Testis (tissue), 3 donors: ENCODE results near the gene AASDHPPT. TPM values are rescaled to one million over a fixed set of nuclear protein-coding genes. Genes with fewer than 3 reads are reported as not detected.
A peak's percentile ranks its signal among the peaks of the same experiment; 100 is the strongest.

Source experiments
- DNase-seq: peaks from one replicate; pipeline ENCODE4 v3.0.0-alpha.2; 2019
- H3K27ac ChIP-seq, 2 donors: fragments of 200-600 bp; sonication (generic); one replicate each; pipeline ENCODE4 v1.5.1; 2019
- H3K27me3 ChIP-seq: fragments of 200-600 bp; sonication (generic); one replicate; pipeline ENCODE4 v1.5.1; 2019
- H3K36me3 ChIP-seq: fragments of 200-600 bp; sonication (generic); one replicate; pipeline ENCODE4 v1.5.1; 2017; ENCODE audit warnings: low read depth; ENCODE audit errors: missing control alignments
- H3K4me1 ChIP-seq: fragments of 200-600 bp; sonication (generic); one replicate; pipeline ENCODE4 v1.5.1; 2019
- H3K4me3 ChIP-seq, 2 donors: fragments of 200-600 bp; sonication (generic); one replicate each; pipeline ENCODE4 v1.5.1; 2017 to 2019
- H3K9me3 ChIP-seq: fragments of 200-600 bp; sonication (generic); one replicate; pipeline ENCODE4 v1.5.1; 2017
- POLR2A ChIP-seq: fragments of 450-650 bp; IDR thresholded peaks from one replicate; pipeline ENCODE4 v1.6.1; 2017; ENCODE audit warnings: antibody characterized with exemption, mild to moderate bottlenecking, moderate library complexity
- WGBS, 2 donors: methylation state at CpG; one replicate each; pipeline ENCODE4 v1.1.5; 2018; 5-methylcytosine and 5-hydroxymethylcytosine counted together
- intact Hi-C: fragments of 100-400 bp; cut with DNase I; formaldehyde crosslinking; loops from one replicate; pipeline ENCODE4 v1.15.1; 2023; ENCODE audit warnings: low total_unique reads
- polyA plus RNA-seq: library from polyadenylated mRNA; stranded (reverse); fragments of 350-450 nt; fragmentation: Illumina TruSeq; extraction: RNeasy Lipid Tissue Mini Kit (QIAGEN cat#74804); gene quantifications from one replicate; pipeline ENCODE4 v1.2.3, GENCODE V29; 2014; ENCODE audit warnings: low read depth, low replicate concordance; ENCODE audit not compliant: insufficient read depth
- total RNA-seq, 2 donors: library from RNA; depleted of rRNA; stranded (reverse); fragments of >200 nt; gene quantifications; one replicate each; pipeline ENCODE4 v1.2.3, GENCODE V29; 2016
- TF ChIP-seq, protein P1 (sequence below), 3 experiments: fragments of 450-650 bp in 2 of 3; fragments of 200-600 bp in 1 of 3; sonication (generic) in 1 of 3; IDR thresholded peaks; one replicate each; pipeline ENCODE4 v1.5.1; 2016 to 2019; ENCODE audit warnings: antibody characterized with exemption in 3 of 3, mild to moderate bottlenecking in 2 of 3, moderate library complexity in 1 of 3

AASDHPPT gene
- total and polyA plus RNA-seq, 3 donors from 2014 or later = 52.2 to 72.3 (median 56.7) TPM

DNA sequence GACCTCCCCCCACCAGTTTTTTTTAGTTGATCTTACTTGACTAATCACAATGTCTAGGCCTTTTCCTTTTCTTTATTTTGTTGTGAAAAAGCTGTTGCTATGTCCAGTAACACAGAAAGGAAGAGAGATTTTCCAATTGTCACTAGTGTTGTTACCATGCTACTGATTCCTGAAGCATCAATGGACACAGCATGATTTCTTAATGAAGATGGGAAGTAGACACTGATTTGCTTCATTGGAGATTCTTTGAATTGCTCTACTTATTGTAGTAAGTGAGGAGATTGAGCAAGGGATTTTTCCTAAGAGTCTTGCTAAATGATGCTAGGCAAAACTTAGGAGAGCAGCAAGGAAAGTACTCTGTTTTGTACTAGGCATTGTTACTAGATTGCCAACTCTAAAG lies 4.6 kb downstream of the AASDHPPT start:
- Histone ChIP-seq H3K27me3 (no peaks in the 10 kb centered on the region), H3K27ac (no peak overlapping the region), H3K4me1 (peaks cover 12% of the 10 kb centered on the region), H3K4me3 (no peak overlapping the region), H3K36me3 (no peaks in the 10 kb centered on the region), H3K9me3 (no peaks in the 10 kb centered on the region)
- no peak for DNase-seq
- no peak for TF ChIP-seq POLR2A
- TF ChIP-seq, protein P1, sequence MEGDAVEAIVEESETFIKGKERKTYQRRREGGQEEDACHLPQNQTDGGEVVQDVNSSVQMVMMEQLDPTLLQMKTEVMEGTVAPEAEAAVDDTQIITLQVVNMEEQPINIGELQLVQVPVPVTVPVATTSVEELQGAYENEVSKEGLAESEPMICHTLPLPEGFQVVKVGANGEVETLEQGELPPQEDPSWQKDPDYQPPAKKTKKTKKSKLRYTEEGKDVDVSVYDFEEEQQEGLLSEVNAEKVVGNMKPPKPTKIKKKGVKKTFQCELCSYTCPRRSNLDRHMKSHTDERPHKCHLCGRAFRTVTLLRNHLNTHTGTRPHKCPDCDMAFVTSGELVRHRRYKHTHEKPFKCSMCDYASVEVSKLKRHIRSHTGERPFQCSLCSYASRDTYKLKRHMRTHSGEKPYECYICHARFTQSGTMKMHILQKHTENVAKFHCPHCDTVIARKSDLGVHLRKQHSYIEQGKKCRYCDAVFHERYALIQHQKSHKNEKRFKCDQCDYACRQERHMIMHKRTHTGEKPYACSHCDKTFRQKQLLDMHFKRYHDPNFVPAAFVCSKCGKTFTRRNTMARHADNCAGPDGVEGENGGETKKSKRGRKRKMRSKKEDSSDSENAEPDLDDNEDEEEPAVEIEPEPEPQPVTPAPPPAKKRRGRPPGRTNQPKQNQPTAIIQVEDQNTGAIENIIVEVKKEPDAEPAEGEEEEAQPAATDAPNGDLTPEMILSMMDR (IDR thresholded peaks at IDR 0.05) = no peak
- intact Hi-C loops = no loop called here

DNA sequence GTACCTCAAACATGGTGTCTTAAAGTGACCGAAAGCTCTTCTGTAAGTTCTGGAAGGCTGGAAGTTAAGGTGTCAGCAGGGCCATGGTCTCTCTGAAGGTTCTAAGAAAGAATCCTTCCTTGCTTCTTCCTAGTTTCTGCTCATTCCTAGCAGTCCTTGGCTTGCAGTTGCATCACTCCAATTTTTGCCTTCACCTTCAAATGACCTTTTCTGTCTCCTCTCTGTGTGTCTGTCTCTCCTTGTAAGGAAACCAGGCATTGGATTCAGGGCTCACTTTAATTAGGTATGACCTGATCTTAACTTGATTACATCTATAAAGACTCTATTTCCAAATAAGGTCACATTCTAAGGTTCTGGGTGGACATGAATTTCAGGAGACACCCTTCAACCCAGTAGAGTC lies 8.7 kb downstream of the AASDHPPT start:
- Histone ChIP-seq H3K36me3 (no peaks in the 10 kb centered on the region), H3K27me3 (no peaks in the 10 kb centered on the region), H3K9me3 (no peaks in the 10 kb centered on the region), H3K4me1 (peaks cover 10% of the 10 kb centered on the region), H3K4me3 (no peak overlapping the region), H3K27ac (no peak overlapping the region)
- no peak for DNase-seq
- TF ChIP-seq, protein P1 (IDR thresholded peaks at IDR 0.05) = no peak
- no peak for TF ChIP-seq POLR2A
- WGBS, 2 donors = 79 to 100% methylated on average over 1 of the region's 1 CpG
- intact Hi-C loops = no loop called here

DNA sequence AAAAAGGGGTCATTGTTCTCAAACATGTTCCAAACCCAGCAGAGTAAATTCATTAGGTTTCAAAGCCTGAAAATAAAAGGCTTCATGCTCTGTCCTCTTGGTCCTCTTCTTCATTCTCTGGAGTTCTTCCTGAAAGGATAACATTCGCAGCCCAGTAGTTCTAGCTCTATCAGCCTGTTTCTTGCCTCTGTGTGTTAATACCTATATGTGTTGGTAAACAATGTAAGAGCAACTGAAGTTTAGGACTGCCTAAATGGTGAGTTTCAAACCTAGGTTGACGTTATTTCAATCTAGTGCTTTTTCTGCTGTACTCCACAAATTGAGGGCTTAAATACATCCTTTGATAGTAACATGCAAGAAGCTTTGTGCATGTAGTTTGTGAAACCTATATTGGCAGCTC lies 9.4 kb downstream of the AASDHPPT start:
- no peak for DNase-seq
- intact Hi-C loops = no loop called here
- peaks cover 10% of the 10 kb centered on the region for H3K4me1 ChIP-seq
- 49 to 56% methylated on average over 2 of the region's 2 CpGs for WGBS, 2 donors
- TF ChIP-seq, protein P1 (IDR thresholded peaks at IDR 0.05) = no peak
- H3K9me3 ChIP-seq = no peaks in the 10 kb centered on the region
- no peak overlapping the region for H3K4me3 ChIP-seq
- H3K27ac ChIP-seq = no peak overlapping the region
- H3K36me3 ChIP-seq = no peaks in the 10 kb centered on the region
- no peaks in the 10 kb centered on the region for H3K27me3 ChIP-seq

DNA sequence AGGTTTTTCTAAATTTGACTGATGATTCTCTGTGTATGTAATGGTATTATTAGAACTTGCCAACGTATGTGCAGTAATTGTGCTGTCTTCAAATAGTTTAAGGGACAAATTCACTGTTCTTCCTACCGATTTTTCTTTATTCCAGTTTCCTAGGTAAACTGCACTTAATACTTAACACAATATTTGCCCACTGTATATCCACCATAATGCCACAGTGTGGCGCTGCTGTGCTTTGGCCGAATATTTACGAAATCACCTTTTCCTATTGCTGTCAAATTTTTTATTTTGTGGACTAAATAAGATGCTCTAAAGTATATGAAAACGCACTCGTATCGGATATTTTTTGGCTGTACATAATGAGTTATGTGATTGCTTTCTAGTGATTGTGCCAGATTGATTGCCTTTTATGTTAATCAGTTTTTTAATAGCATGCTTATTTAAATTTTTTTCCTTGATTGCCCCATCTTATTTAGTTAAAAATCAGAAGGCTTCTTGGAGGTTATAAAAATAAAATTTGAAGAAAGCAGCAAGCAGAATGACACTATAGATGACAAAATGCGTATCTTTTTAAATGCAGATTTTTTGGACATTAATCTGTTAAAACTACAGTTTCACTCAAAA lies 10.5 kb downstream of the AASDHPPT start:
- H3K27me3 ChIP-seq = no peaks in the 10 kb centered on the region
- no peak overlapping the region for H3K27ac ChIP-seq

More for the DNA sequence above, 10.5 kb downstream of the AASDHPPT start:
- 40 to 45% methylated on average over 9 of the region's 9 CpGs for WGBS, 2 donors
- intact Hi-C loops = no loop called here
- no peaks in the 10 kb centered on the region for H3K9me3 ChIP-seq
- TF ChIP-seq, protein P1 (IDR thresholded peaks at IDR 0.05) = peak; percentile 72 to 86 (median 85)
- TF ChIP-seq POLR2A = no peak
- H3K4me1 ChIP-seq = peaks cover 10% of the 10 kb centered on the region
- H3K4me3 ChIP-seq = no peak overlapping the region
- DNase-seq = peak; percentile 75
- no peaks in the 10 kb centered on the region for H3K36me3 ChIP-seq
